ENCODE data around the gene C15orf39.
"Not testable (repeated sequence)": the region's sequence is repeated elsewhere in the genome, so short reads cannot be mapped to it uniquely, and the experiment has no call there.

C15orf39 gene

DNA sequence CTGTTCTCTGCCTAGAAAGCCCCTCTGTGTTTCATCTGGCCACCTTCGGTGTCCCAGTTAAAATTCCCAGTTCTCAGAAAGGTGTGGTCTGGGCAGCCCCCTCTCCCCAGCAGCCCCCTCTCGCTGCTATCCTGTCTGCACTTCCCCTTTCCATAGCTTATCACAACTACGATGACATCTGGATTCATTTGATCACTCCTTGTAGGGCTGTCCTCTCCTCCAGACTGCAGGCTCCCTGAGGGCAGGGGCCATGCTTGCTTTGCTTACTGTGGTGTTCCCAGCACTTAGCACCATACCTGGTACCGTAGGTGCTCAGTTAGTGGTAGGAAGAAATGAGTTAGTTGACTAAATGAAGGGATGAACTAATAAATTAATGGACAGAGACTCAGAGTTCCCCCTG is 30.2 kb downstream of the C15orf39 start:
- no peak for DNase-seq (ENCODE audit: low spot score)

DNA sequence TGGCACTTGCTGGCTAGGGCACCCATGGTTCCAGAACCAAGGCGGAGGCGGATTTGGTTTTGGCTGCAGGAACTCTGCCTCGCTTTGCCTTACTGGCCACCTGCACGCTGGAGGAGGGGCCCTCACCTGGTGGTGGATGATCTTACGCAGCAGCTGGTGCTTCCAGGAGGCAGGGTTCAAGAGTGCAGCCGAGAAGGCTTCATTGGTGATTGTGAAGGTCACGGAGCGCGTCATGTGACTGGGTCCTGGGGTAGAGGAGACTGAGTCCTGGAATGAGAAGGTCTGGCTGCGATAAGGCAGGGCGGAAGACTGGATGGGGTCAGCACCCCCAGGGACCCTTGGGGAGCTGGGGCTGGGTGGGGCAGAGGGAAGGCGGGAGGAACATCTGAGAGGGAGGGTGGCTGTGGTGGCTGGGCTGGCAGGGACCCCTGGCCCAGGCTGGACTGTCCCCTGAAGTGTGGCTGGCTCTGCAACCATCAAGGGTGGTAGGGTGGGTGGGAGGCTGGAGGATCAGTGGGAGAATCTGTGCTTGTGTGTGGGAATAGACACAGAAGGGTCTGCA is 30.7 kb downstream of the C15orf39 start:
- DNase-seq (ENCODE audit: low spot score): no peak

DNA sequence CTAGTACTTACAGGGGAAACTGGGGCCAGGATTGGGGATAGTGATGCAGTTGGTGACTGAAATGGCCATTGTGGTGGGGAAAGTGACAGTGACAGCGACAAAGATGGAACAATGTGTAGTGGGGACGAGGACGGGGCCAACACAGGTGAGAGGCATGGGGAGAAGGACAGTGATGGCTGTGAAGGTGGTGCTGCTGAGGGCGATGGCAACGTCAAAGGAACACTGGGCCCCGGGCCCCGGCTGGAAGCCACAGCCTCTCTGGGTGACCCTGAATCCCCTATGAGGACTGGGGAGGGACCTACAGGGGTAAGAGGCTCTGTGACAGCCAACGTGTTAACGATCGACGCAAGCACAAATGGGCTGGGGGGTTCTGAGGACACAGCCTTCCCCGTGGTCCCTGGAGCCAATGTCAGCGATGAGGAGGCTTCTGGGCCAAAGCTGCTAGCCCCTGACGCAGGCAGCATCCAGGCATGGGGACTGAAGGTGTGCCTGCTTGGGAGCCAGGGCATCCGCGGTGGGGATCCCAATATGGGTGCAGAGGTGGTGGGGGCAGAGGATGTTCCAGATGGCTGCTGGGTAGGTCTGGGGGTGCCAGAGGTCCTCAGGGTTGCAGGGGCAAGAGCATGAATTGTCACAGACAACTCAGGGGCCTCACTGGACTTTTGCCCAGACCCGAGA is 31.3 kb downstream of the C15orf39 start:
- no peak for DNase-seq (ENCODE audit: low spot score)

- DNase-seq (ENCODE audit: low spot score): no peak
These were observed 32.0 kb downstream of the C15orf39 start for GRCh38 chr15:75233504-75234190.

GRCh38 chr15:75234191-75234810 is 32.6 kb downstream of the C15orf39 start:
- DNase-seq (ENCODE audit: low spot score): no peak

GRCh38 chr15:75235051-75235673 is 33.5 kb downstream of the C15orf39 start:
- no peak for DNase-seq (ENCODE audit: low spot score)

DNA sequence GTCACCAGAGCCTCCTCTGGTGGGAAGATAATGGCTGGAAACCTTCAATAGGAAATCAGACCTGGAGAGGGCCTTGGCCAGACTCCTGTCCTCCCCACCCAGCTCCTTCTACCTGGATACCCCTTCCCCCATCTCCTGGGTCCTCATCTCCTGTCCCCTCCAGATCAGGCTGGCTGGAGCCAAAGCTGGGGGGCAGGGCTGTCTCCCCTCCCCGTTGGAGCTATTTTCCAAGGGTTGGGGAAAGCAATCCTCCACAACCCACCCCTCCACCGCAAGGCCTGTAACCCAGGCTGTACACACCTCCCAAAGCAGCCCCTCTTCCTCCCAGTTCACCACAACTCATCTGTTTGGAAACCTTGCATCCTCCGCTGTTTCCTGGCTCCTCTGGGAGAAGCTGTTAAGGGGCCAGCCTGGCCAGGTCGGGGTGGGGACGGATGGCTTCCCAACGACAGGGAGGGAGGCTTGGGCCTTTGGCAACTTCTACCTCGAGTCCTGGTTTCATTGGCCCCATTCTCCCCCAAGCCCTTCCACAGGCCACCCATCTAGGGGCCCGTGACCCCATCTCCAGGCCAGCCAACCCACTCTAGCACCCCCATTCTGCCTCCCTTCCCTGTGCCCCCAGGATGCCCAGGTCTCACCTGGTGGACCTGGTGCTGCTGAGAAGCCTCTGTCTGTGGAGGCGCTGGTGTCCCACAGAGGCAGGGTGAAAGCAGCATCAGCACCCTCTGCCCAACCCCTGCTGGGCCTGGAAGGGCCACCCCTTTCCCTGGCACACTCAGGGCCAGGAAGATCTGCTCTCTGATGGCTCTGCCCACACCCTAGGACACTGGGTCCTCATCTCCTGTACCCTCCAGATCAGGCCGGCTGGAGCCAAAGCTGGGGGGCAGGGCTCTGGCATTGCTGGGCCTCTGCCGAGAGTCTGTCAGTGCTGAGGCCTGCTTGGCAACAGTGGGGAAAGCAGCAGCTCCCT is 34.4 kb downstream of the C15orf39 start:
- no peak for DNase-seq (ENCODE audit: low spot score)

DNA sequence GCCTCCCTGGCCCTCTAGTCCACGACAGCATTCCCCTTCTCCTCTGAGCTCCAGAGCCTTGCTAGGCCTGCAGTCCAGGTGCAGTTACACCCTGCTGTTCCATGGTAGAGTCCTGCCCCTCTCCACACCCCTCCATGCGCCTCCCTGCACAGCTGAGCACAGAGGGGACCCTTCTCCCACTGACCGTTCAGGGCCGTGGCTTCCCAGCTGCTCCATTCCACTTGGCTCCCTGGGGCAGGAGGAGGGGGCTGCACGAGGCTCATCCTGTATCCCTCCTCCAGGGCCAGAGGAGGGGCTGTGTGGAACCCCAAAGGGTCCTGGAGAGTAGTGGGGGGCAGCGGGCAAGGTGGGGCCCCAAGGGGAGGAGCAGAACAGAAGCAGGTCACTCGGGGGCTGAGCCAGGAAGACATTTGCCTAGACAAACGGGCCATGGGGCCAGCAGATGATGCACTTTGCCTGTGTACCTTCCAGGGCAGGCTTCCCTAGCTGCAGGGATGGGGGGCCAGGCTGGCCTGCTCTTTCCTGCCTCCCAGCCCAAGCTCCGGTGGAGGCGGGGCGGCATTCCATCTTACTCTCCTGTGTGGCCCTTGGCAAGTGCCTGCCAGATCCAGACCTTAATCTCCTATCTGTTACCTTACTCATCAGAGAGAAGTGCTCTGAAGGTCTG is 35.8 kb downstream of the C15orf39 start:
- DNase-seq (ENCODE audit: low spot score): no peak

DNA sequence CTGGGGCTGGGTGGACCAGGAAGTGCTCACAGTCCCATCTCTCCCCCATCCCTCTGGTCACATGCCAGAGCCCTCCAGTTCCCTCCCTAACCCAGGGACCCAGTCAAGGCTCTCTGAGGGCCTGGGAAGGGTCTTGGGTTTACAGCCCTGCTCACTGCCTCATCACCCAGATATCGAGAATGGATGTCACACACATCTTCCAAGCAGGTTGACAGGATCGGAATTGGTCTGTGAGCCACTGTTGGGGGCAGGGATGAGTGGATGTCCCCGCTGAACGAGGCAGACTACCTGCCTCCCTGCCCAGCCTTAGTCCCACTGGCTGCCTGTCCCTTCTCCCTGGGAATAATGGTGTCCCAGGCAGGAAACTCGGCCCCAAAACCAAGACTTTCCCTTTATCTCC is 36.5 kb downstream of the C15orf39 start:
- no peak for DNase-seq (ENCODE audit: low spot score)

- DNase-seq (ENCODE audit: low spot score): not testable (repeated sequence)
These were observed 44.1 kb downstream of the C15orf39 start for GRCh38 chr15:75245741-75246140.

DNA sequence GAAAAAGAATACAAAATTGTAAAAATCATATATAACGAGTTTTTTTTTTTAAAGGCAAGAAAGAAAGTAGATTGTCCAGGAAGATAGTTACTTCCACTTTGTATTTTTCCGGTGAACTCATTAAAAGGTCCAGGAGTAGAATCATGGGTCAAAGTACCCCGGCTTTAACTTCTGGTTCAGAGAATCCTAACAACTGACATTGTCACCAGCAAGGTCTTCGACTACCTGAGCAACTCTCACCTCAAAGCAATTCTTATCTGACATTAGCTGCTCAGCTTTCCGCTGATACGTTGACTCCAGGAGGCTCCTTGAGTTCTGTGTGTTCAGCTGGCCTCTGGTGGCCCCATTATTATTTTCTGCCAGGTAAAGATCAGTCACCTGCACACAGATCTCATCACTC is 47.3 kb downstream of the C15orf39 start:
- DNase-seq (ENCODE audit: low spot score): not testable (repeated sequence)

- no peak for DNase-seq (ENCODE audit: low spot score)
These were observed 48.0 kb downstream of the C15orf39 start for GRCh38 chr15:75249726-75250125.

DNA sequence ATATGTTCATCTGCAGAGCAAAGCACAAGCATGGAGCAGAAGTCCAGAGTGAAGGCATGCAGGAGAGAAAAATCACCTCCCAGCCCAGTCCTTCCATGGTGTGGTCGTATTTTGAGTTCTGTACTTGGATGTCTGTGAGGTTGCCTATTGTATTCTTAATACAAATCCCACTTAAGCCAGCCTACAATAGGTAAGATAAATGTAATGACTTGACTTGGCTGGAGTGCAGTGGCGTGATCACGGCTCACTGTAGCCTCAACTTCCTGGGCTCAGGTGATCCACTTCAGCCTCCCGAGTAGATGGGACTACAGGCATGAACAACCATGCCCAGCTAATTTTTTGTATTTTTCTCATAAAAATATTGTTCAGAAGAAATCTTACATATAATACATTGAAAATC is 49.7 kb downstream of the C15orf39 start:
- not testable (repeated sequence) for DNase-seq (ENCODE audit: low spot score)

- DNase-seq (ENCODE audit: low spot score): not testable (repeated sequence)
These were observed 50.6 kb downstream of the C15orf39 start for GRCh38 chr15:75252285-75252684.

DNA sequence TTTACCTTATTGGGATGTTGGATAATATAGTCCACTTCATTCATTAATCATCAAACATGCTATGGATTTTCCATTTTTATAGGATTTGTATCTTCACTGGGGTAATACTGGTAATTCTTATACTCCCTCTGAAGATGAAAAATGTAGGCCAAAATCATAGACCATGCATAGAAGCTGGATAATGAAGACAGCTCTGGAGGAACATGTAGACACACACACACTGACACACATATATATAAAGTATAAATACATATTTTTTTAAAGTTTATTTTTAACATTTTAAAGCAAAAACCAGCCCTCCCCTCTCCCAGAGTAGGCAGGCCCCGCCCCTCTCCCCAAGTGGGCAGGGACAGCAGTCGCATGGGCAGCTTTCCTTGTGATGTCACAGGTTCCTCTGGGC is 56.4 kb downstream of the C15orf39 start, which contains the start of gene GOLGA6C:
GOLGA6C (plus strand) TSS at position 301 of the 400 bp plus-strand sequence. CDS start 265 bp downstream, outside the sequence.
- DNase-seq (ENCODE audit: low spot score): not testable (repeated sequence)

DNA sequence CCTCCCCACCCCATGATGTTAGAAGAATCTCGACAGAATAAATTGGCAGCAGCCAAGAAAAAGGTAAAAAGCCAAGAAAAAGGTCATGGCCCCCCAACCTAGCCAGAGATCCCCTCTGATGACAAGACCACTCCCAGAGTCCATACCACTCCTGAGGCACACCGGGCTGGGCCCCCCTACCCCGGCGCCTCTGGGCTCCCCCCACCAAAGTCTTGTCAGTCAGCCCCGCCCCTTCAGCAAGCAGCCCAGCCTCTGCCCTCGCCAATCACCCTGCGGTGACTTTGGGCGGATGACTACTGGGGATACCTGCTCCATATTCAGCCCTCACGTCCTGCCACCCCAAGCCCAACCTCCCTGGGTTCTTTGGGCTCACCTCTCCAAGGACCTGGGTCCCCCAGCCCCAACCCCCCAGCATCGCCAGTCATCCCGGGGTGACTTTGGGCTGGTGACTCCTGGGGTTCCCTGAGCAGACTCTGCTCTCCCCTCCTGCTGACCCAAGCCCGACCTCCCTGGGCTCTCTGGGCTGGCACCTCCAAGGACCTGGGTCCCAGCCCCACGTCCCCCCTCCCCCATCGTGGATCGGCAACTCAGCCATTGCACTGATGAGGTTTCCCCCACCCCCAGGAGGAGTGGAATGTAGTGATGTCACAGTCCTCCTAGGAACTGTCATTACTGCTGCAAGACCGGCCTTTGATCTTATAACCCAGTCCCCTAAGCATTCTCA is 57.1 kb downstream of the C15orf39 start:
- DNase-seq (ENCODE audit: low spot score): not testable (repeated sequence)

- not testable (repeated sequence) for DNase-seq (ENCODE audit: low spot score)
These were observed 58.2 kb downstream of the C15orf39 start for GRCh38 chr15:75259873-75260272.

Data from kidney capillary endothelial cell (primary cell).